Fibroblast of skin of abdomen (primary cell): Measurements from ENCODE around the gene SLC39A3.

ENCODE experiments used
- DNase-seq: peaks from one replicate; pipeline ENCODE4 v3.0.0-alpha.2; 2013

SLC39A3 gene

GRCh38 chr19:2744113-2744512 is 4.3 kb upstream of the SLC39A3 start:
- DNase-seq, result no peak

GRCh38 chr19:2743099-2743498 is 3.3 kb upstream of the SLC39A3 start:
- no peak for DNase-seq

DNA sequence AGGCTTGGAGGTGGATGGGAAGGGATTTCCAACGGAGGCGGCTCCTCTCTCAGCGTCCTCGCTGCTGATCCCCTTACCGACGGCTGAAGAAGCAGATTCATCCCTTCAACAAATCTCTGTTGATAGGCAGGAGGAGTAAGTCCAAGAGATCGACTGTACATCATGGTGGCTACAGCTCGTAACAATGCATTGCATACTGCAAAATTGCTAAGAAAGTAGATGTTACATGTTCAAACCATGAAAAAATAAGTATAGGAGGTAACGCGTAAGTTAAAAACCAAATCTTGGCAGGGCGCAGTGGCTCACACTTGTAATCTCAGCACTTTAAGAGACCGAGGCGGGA is 468 bp upstream of the SLC39A3 start:
- no peak for DNase-seq

DNA sequence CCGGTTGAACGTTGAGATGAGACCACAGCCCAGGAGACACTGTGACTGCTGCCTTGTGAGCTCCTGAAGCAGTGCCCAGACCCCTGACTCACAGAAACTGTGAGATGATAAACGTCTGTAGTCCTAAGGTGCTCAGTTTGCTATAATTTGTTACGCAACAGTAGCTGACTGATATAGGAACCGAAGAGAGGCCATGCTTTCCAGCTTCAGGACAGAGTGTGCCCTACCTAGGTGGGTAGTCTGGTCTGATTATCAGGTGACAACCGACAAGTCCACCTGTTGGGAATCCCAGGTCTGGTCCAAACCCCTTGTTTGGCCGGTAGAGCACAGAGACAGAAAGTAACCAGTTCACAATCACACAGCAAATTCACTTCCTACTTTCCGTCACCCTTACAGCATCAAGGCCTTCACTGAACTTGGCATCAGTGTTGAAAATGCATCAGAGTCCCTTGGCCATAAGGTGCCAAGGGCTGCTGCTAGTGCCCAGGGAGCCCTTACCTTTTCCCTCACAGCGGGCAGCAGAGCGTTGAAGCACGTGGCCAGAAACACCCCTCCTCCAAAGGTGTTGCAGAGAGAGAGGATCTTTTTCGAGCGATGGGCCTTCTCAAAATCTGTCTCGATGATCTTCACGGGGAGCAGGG is 3.1 kb downstream of the SLC39A3 start:
- no peak for DNase-seq

DNA sequence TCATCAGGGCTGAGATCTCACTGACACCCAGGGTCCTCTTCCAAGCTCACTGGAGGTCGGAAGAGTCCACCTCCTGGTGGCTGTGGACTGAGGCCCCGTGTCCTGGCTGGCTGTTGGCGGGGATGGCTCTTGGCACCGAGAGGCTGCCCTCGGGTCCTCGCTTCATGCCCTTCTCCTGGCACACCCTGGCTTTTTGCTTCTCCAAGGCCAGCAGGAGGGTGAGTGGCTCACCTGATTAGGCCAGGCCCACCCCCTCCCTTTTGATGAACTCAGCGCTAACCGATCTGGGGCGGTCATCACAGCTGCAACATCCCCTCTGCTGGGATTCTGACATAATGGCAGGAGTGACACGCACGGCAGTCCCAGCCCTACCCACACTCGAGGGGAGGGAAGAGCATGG is 4.4 kb downstream of the SLC39A3 start:
- no peak for DNase-seq

DNA sequence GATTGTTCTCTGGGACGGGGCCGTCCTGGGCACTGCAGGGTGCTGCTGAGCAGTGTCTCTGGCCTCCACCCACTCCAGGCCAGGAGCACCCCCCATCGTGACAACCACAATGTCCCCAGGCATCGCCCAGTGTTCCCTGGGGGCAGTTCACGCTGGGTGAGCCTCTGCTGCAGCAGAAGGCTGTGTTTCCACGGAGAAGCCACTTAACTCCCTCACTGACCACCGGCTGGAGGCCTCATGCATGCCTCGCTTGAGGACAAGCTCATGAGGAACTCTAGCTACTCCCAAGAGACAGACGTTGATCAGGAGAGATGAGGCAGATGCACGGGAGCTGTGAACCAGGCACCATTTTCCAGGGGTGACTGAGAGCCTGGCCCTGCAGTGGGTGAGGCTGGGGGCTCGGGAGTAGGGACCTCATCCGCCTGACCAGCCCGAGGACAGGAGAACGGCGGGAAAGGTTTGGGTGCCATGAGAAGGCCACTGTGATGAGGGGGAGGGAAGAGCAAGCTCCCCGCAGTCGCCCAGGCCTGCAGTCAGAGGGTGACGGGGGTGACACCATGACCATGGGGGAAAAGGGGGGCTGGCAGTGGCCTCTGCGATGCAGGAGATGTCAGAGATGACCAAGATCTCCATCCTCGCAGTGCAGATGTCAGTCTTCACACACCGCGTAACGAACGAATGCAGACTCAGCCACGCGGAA is 5.1 kb downstream of the SLC39A3 start:
- DNase-seq, result no peak

- DNase-seq, result no peak
Measured at GRCh38 chr19:2733930-2734588, 5.8 kb downstream of the SLC39A3 start.

GRCh38 chr19:2732883-2733282 is 6.9 kb downstream of the SLC39A3 start:
- no peak for DNase-seq

GRCh38 chr19:2732157-2732725 is 7.6 kb downstream of the SLC39A3 start:
- no peak for DNase-seq

DNA sequence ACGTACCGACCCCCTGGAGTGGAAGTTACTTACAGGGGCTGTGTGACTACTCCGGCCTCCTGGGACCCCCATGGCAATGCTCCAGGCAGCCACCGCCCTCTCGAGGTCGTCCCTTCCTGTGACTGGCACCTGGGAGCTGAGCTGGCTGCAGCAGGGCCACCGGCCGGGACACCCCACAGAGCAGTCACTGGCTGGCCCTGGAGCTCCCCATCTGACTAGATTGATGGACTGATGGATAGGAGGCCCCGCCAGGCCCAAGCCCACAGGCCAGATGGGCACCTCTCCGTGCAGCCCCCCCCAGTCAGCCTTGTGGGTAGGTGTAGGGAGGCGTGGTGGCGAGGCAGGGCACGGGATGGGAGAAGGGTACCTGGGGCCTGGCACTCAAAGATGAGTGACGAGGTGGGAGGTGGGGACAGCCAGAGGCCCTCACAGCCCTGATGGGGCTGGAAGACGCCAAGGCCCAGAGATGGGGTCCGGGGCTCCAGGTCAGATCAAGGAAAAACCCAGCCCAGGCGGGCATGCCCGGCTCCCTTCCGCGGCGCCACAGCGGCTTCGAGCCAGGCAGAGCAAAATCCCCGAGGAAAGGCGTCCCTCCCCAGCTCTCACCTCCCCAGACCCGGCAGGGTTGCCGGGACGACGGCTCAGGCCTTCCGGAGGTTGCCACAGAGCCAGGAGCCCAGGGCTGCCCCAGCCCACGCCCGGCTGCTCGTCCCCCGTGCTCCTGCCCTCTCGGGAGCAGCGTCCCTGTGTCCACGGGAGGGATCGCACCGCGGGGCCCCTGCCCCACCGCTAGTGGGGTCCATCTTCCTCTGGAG is 8.4 kb downstream of the SLC39A3 start:
- DNase-seq, result no peak

- no peak for DNase-seq
Measured at GRCh38 chr19:2729943-2730818, 9.6 kb downstream of the SLC39A3 start.

DNA sequence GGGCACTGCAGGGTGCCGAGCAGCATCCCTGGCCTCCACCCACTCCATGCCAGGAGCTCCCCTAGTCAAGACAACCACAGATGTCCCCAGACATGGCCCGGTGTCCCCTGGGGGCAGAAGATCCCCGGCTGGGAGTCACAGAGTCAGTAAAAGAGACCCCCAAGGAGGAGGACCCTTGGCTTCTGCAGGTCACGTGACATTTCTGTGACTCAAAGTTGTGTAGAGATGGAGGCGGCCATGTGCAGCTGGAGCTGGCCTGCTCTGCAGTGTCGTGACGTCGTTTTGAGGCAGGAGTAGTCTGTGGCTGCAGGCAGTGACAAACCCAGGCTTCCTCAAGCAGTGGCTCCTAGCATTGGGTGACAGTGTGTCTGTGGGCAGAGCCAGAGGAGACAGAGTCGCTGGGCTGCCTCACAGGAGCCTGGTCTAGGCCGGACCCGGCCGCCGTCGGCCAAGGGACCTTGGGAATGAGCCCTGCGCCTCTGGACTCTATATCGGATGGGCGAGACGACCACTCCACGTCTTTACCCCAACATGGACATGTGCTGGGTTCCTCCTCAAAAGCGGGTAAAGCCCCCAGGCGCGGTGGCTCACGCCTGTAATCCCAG is 10.9 kb downstream of the SLC39A3 start:
- no peak for DNase-seq

GRCh38 chr19:2727640-2727944 is 12.2 kb downstream of the SLC39A3 start:
- no peak for DNase-seq

DNA sequence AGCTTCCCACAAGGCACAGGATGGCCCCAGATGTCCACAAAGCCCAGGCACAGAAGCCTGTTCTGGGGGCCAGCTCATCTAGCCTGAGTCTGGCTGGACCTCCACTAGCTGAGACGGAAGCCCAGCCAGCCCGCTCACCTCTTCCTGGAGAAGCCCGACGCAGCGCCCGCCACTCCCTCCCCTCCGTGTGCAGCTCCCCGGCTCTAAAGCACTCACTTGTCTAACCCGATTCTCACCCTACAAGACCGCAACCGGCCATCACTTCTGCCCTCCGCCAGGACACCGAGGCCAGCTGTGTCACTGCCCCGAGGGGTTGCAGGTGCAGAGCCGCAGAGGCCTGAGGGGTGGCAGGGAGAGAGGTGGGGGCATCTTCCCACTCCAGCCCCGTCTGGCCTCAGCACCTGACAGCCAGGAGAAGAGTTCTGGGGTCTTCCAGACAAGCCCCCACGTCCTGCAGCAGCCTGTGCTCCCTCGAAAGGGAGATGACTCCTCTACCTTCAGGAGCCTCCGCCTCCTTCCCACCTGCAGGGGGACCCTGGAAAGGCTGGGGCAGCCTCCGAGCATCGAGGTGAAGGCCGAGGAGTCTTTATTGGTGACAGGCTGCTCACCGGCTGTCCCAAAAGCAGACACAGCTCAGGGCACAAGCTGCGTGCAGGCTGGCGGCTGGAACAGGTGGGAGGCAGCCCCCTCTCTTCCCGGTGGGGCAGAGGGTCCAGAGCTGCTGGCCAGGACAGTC is 12.7 kb downstream of the SLC39A3 start:
- no peak for DNase-seq

DNA sequence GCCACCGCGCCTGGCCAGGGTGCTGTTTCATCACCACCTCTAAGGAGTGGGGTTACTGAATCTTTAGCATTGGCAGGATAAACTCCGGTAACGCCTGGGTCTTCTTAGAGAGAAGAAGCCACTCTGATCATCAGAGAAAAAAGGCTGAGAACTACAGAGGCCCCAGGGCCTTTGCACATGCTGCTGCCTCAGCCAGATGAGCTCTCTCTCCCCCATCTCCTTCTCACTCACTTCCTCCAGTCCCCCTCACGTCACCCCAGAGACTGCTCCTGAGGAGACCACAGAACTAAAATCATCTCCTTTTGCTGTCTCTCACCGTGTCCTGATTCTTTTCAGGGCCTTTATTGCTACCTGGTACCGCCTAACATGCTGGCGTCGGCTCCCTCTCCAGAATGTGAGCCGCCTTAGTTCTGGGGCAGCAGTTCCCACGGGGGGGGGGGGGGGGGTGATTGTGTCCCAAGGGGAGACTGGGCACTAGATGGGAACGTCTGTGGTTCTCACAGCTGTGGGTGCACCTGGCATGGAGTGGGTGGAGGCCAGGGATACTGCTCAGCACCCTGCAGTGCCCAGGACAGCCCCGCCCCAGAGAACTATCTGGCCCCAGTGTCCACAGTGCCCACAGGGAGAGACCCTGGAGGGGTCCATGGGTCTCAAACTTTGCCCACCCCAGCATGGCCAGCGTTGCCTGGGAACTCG is 13.5 kb downstream of the SLC39A3 start:
- no peak for DNase-seq

DNA sequence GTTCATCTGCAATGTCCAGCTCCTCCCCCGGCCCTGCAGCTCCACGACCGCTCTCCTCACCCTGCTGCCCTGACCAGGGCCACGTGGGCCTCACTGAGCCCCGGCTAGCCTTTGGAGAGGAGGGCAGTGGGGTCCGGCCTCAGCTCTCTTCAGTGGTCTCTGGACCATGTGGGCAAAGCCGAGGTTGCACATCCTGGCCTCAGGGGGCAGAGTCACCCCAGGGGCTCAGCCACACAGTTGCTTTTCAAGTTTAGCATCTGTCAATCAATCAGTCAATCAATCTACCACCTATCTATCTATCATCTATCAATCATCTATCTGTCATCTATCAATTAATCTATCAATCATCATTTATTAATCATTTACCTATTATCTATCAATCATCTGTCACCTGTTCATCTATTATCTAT is 15.7 kb downstream of the SLC39A3 start:
- DNase-seq, result no peak

- no peak for DNase-seq
Measured at GRCh38 chr19:2723747-2724146, 16.1 kb downstream of the SLC39A3 start.

DNA sequence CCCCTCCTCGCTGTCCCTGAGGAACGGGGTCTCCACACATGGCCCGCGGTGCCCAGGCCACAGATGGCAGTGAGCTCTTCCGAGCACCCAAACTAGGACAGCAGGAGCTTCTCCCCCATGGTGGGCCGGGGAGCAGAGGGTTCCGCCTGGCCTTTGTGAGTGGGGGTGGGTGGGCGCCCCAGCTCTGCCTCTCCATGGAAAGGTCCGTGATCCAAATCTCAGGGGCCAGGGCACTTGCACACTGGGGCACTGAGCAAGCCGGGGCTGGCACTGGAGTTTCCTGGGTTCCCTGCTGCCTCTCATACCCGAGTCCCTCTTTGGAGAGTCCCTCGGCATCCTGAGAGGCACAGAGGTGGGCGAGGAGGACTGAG is 16.5 kb downstream of the SLC39A3 start:
- no peak for DNase-seq

- no peak for DNase-seq
Measured at GRCh38 chr19:2722541-2723344, 17.1 kb downstream of the SLC39A3 start.
